ENCODE measurements around the gene TUBB4A. TPM values are rescaled to one million over a fixed set of nuclear protein-coding genes. Genes with fewer than 3 reads are reported as not detected.

Gene TUBB4A
- total RNA-seq, 6 experiments from 2014 or later = not detected

- no peak for DNase-seq
- Mint-ChIP-seq H3K4me3 (no peak overlapping the region), H3K9me3 (no peaks in the 10 kb centered on the region), H3K27me3 (ENCODE audit: insufficient read depth) (peaks cover 6% of the 10 kb centered on the region), H3K27ac (no peak overlapping the region), H3K36me3 (ENCODE audit: low read depth) (no peaks in the 10 kb centered on the region), H3K4me1 (ENCODE audit: low read depth) (peaks cover 32% of the 10 kb centered on the region)
- TF ChIP-seq CTCF (IDR thresholded peaks at IDR 0.05) = no peak
Observed at GRCh38 chr19:6521718-6522646, 19.9 kb upstream of the TUBB4A start.

DNA sequence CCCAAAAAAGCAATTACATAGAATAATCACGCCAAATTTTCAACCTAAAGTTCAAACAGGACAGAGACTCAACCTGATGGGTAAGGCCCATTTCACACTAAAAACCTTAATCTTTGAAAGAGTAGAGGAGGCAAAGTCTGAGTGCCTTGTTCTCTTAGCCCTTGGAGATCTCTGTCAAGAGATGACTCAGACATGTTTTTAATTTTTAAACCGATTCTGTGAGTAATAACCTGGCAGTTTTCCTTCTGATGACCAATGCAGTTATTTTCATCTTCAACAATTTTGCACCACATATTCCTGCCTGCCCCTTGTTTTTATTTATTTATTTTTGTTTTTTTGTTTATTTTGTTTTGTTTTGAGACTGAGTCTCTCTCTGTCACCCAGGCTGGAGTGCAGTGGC, 17.2 kb upstream of the TUBB4A start:
- H3K27ac Mint-ChIP-seq = no peak overlapping the region
- H3K4me1 Mint-ChIP-seq (ENCODE audit: low read depth) = peaks cover 37% of the 10 kb centered on the region
- H3K36me3 Mint-ChIP-seq (ENCODE audit: low read depth) = no peaks in the 10 kb centered on the region
- peaks cover 8% of the 10 kb centered on the region for H3K27me3 Mint-ChIP-seq (ENCODE audit: insufficient read depth)
- H3K9me3 Mint-ChIP-seq = no peaks in the 10 kb centered on the region
- H3K4me3 Mint-ChIP-seq = no peak overlapping the region
- DNase-seq = peak; percentile 82
- TF ChIP-seq CTCF (IDR thresholded peaks at IDR 0.05) = no peak

- Mint-ChIP-seq H3K27ac (no peak overlapping the region), H3K9me3 (no peaks in the 10 kb centered on the region), H3K36me3 (ENCODE audit: low read depth) (no peaks in the 10 kb centered on the region), H3K27me3 (ENCODE audit: insufficient read depth) (peaks cover 12% of the 10 kb centered on the region), H3K4me3 (no peak overlapping the region), H3K4me1 (ENCODE audit: low read depth) (peaks cover 37% of the 10 kb centered on the region)
- no peak for TF ChIP-seq CTCF (IDR thresholded peaks at IDR 0.05)
- DNase-seq = no peak
Observed at GRCh38 chr19:6518145-6518911, 16.2 kb upstream of the TUBB4A start.

- peaks cover 10% of the 10 kb centered on the region for H3K27me3 Mint-ChIP-seq (ENCODE audit: insufficient read depth)
- H3K4me1 Mint-ChIP-seq (ENCODE audit: low read depth) = peaks cover 33% of the 10 kb centered on the region
- no peaks in the 10 kb centered on the region for H3K9me3 Mint-ChIP-seq
- DNase-seq = peak; percentile 69
- no peaks in the 10 kb centered on the region for H3K36me3 Mint-ChIP-seq (ENCODE audit: low read depth)
- H3K4me3 Mint-ChIP-seq = peak overlapping the region; percentile 93
- H3K27ac Mint-ChIP-seq = peak overlapping the region; percentile 88
- peak; percentile 98 for TF ChIP-seq CTCF (IDR thresholded peaks at IDR 0.05)
Observed at GRCh38 chr19:6516659-6517291, 14.7 kb upstream of the TUBB4A start.

- peaks cover 10% of the 10 kb centered on the region for H3K27me3 Mint-ChIP-seq (ENCODE audit: insufficient read depth)
- peaks cover 32% of the 10 kb centered on the region for H3K4me1 Mint-ChIP-seq (ENCODE audit: low read depth)
- H3K27ac Mint-ChIP-seq = peak overlapping the region; percentile 78
- H3K9me3 Mint-ChIP-seq = no peaks in the 10 kb centered on the region
- no peaks in the 10 kb centered on the region for H3K36me3 Mint-ChIP-seq (ENCODE audit: low read depth)
- DNase-seq = peak; percentile 82
- TF ChIP-seq CTCF (IDR thresholded peaks at IDR 0.05) = no peak
- peak overlapping the region; percentile 93 for H3K4me3 Mint-ChIP-seq
Observed at GRCh38 chr19:6516018-6516658, 14.0 kb upstream of the TUBB4A start.
